HepG2 (cell line): ENCODE results near the gene HES3. TPM values are rescaled to one million over a fixed set of nuclear protein-coding genes. Genes with fewer than 3 reads are reported as not detected.

ENCODE experiments used
- CREB1 ChIP-seq, 2 experiments: fragments of 450-650 bp in 1 of 2; IDR thresholded peaks; 2 replicates each; pipeline ENCODE4 v1.6.1; 2016 to 2017; ENCODE audit warnings: control low read depth in 1 of 2, mild to moderate bottlenecking in 1 of 2, missing compliant biosample characterization in 1 of 2, missing genetic modification characterization in 1 of 2
- EED ChIP-seq: sonication (generic); formaldehyde crosslinking; IDR thresholded peaks from 2 replicates; pipeline ENCODE4 v1.5.0; 2020; ENCODE audit warnings: mild to moderate bottlenecking, missing genetic modification reagents
- FOXK1 ChIP-seq: sonication (generic); formaldehyde crosslinking; IDR thresholded peaks from 2 replicates; pipeline ENCODE4 v1.4.0; 2020; ENCODE audit warnings: low read depth, missing genetic modification reagents, borderline replicate concordance
- IKZF1 ChIP-seq: fragments of 450-650 bp; IDR thresholded peaks from 2 replicates; pipeline ENCODE4 v1.7.1; 2016
- KLF11 ChIP-seq: IDR thresholded peaks from 2 replicates; pipeline ENCODE4 v1.6.1; 2016; ENCODE audit warnings: missing compliant biosample characterization
- KLF16 ChIP-seq, 2 experiments: sonication (generic) in 1 of 2; formaldehyde crosslinking in 1 of 2; IDR thresholded peaks; 2 replicates each; pipeline versions ENCODE4 v1.6.1 to v1.8.0; 2016 to 2023; ENCODE audit warnings: missing genetic modification reagents in 2 of 2, missing compliant biosample characterization in 1 of 2
- RBAK ChIP-seq: sonication (generic); formaldehyde crosslinking; IDR thresholded peaks from 2 replicates; pipeline ENCODE4 v1.5.1; 2020; ENCODE audit warnings: mild to moderate bottlenecking, missing genetic modification reagents
- TCF7 ChIP-seq: sonication (generic); IDR thresholded peaks from 2 replicates; pipeline ENCODE4 v1.6.1; 2016; ENCODE audit warnings: antibody characterized with exemption, low read depth
- TOE1 ChIP-seq: sonication (generic); formaldehyde crosslinking; IDR thresholded peaks from 2 replicates; pipeline ENCODE4 v1.4.0; 2020; ENCODE audit warnings: mild to moderate bottlenecking, missing genetic modification reagents
- polyA plus RNA-seq, 8 experiments: library from polyadenylated mRNA; depleted of rRNA in 3 of 8; stranded (reverse) in 7 of 8; unstranded in 1 of 8; fragments of >200 nt; fragmentation: Illumina TruSeq in 4 of 8; extraction: Trizol in 4 of 8; gene quantifications; 2 replicates each; pipeline versions ENCODE4 v1.2.1 to v1.2.3, GENCODE V29; 2011 to 2016; ENCODE audit warnings: low read depth in 4 of 8, missing spikeins in 1 of 8, mixed read lengths in 1 of 8; ENCODE audit not compliant: insufficient read depth in 1 of 8
- total RNA-seq, 5 experiments: library from RNA; depleted of rRNA; stranded (reverse); fragments of >200 nt; fragmentation: Illumina TruSeq; extraction: Trizol; gene quantifications; 2 replicates each; pipeline ENCODE4 v1.2.3, GENCODE V29; 2016; ENCODE audit warnings: low read depth in 1 of 5
- TF ChIP-seq, protein P1 (sequence below): sonication (generic); formaldehyde crosslinking; IDR thresholded peaks from 2 replicates; pipeline ENCODE4 v1.4.0; 2020; ENCODE audit warnings: mild to moderate bottlenecking, missing genetic modification reagents
- TF ChIP-seq, protein P2 (sequence below), 2 experiments: sonication (generic) in 1 of 2; formaldehyde crosslinking in 1 of 2; IDR thresholded peaks; 2 replicates each; pipeline versions ENCODE4 v1.4.0 to v1.6.1; 2016 to 2020; ENCODE audit warnings: borderline replicate concordance in 1 of 2, low read depth in 1 of 2, mild to moderate bottlenecking in 1 of 2, missing genetic modification reagents in 1 of 2
- TF ChIP-seq, protein P3 (sequence below): sonication (generic); formaldehyde crosslinking; IDR thresholded peaks from 2 replicates; pipeline ENCODE4 v1.4.0; 2020; ENCODE audit warnings: mild to moderate bottlenecking, missing genetic modification reagents

The HES3 gene
- total and polyA plus RNA-seq, 2 of the 13 experiments (the other 11 are each of a cell fraction or from before 2014, with no cell fraction given): not detected

GRCh38 chr1:6259491-6260362, 15.7 kb downstream of the HES3 start (continued):
- TF ChIP-seq, protein P1, sequence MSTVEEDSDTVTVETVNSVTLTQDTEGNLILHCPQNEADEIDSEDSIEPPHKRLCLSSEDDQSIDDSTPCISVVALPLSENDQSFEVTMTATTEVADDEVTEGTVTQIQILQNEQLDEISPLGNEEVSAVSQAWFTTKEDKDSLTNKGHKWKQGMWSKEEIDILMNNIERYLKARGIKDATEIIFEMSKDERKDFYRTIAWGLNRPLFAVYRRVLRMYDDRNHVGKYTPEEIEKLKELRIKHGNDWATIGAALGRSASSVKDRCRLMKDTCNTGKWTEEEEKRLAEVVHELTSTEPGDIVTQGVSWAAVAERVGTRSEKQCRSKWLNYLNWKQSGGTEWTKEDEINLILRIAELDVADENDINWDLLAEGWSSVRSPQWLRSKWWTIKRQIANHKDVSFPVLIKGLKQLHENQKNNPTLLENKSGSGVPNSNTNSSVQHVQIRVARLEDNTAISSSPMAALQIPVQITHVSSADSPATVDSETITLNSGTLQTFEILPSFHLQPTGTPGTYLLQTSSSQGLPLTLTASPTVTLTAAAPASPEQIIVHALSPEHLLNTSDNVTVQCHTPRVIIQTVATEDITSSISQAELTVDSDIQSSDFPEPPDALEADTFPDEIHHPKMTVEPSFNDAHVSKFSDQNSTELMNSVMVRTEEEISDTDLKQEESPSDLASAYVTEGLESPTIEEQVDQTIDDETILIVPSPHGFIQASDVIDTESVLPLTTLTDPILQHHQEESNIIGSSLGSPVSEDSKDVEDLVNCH (CRISPR knock-in tag): no peak
- TF ChIP-seq IKZF1: no peak
- TF ChIP-seq, protein P2, sequence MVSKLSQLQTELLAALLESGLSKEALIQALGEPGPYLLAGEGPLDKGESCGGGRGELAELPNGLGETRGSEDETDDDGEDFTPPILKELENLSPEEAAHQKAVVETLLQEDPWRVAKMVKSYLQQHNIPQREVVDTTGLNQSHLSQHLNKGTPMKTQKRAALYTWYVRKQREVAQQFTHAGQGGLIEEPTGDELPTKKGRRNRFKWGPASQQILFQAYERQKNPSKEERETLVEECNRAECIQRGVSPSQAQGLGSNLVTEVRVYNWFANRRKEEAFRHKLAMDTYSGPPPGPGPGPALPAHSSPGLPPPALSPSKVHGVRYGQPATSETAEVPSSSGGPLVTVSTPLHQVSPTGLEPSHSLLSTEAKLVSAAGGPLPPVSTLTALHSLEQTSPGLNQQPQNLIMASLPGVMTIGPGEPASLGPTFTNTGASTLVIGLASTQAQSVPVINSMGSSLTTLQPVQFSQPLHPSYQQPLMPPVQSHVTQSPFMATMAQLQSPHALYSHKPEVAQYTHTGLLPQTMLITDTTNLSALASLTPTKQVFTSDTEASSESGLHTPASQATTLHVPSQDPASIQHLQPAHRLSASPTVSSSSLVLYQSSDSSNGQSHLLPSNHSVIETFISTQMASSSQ (IDR thresholded peaks at IDR 0.05; ENCODE audit: low read depth): no peak
- TF ChIP-seq, protein P2 (CRISPR knock-in tag; IDR thresholded peaks at IDR 0.05; ENCODE audit: borderline replicate concordance): peak; percentile 24; the same call in 1 of the 2 replicates
- TF ChIP-seq KLF11 (CRISPR knock-in tag): no peak
- TF ChIP-seq KLF16 (CRISPR knock-in tag; IDR thresholded peaks at IDR 0.05): peak in 1 of 2 experiments; percentile 43; a peak in 1 of 4 replicates
- TF ChIP-seq TOE1 (CRISPR knock-in tag): no peak
- peak; percentile 38; the same call in 1 of the 2 replicates for TF ChIP-seq FOXK1 (CRISPR knock-in tag)
- no peak for TF ChIP-seq RBAK (CRISPR knock-in tag)
- 0 out of 2 replicates have a peak, but pooled peaks have one; percentile 55 for TF ChIP-seq EED (CRISPR knock-in tag)
- TF ChIP-seq TCF7: peak; percentile 10; the same call in 1 of the 2 replicates
- TF ChIP-seq, protein P3, sequence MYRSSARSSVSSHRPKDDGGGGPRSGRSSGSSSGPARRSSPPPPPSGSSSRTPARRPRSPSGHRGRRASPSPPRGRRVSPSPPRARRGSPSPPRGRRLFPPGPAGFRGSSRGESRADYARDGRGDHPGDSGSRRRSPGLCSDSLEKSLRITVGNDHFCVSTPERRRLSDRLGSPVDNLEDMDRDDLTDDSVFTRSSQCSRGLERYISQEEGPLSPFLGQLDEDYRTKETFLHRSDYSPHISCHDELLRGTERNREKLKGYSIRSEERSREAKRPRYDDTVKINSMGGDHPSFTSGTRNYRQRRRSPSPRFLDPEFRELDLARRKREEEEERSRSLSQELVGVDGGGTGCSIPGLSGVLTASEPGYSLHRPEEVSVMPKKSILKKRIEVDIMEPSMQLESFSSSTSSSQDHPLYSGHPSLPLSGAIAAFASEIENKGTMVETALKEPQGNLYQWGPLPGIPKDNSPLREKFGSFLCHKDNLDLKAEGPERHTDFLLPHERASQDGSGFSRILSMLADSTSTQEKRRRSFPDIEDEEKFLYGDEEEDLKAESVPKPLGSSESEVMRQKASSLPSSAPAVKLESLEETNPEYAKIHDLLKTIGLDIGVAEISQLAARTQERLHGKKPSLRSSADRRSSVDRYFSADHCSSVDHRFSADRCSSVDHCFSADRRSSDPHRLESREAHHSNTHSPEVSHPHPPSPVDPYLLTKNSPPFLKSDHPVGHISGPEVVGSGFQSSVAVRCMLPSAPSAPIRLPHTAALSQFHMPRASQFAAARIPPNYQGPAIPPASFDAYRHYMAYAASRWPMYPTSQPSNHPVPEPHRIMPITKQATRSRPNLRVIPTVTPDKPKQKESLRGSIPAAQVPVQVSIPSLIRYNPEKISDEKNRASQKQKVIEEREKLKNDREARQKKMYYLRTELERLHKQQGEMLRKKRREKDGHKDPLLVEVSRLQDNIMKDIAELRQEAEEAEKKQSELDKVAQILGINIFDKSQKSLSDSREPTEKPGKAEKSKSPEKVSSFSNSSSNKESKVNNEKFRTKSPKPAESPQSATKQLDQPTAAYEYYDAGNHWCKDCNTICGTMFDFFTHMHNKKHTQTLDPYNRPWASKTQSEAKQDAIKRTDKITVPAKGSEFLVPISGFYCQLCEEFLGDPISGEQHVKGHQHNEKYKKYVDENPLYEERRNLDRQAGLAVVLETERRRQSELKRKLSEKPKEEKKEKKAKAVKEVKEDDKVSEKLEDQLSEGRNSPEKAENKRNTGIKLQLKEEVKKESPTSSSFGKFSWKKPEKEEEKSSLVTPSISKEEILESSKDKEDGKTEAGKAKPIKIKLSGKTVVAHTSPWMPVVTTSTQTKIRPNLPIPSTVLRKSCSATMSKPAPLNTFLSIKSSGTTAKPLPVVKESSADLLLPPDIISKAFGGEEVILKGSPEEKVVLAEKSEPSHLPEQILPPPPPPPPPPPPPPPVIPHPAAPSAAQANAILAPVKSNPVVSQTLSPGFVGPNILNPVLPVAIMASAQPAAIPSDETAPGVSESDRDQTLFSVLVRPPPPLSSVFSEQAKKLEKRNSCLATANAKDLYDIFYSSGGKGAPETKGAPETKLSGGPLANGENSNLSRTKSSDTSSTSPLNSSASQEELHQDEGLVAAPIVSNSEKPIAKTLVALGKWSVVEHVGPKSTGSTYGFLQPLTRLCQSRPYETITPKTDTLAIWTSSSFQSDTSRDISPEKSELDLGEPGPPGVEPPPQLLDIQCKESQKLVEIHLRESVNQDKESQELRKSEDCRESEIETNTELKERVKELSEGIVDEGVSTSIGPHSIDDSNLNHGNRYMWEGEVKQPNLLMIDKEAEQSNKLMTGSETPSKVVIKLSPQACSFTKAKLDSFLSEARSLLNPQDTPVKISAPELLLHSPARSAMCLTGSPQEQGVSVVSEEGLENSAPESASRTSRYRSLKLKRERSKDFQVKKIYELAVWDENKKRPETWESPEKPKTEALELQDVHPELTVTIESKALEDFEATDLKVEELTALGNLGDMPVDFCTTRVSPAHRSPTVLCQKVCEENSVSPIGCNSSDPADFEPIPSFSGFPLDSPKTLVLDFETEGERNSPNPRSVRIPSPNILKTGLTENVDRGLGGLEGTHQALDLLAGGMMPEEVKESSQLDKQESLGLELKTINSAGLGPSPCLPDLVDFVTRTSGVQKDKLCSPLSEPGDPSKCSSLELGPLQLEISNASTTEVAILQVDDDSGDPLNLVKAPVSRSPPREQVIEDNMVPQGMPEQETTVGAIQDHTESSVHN (CRISPR knock-in tag): no peak
- TF ChIP-seq CREB1 (IDR thresholded peaks at IDR 0.05): peak; percentile 99
- TF ChIP-seq CREB1 (CRISPR knock-in tag; IDR thresholded peaks at IDR 0.05): peak; percentile 95
